NCI-H1694 treated with DMSO at 0.1 percent for 48 hours (cell line): Measurements from ENCODE around the gene DLG2.

ENCODE experiments used
- DNase-seq: peaks from one replicate; lab custom pipeline; 2025; lab: John Stamatoyannopoulos, UW

DLG2 gene

DNA sequence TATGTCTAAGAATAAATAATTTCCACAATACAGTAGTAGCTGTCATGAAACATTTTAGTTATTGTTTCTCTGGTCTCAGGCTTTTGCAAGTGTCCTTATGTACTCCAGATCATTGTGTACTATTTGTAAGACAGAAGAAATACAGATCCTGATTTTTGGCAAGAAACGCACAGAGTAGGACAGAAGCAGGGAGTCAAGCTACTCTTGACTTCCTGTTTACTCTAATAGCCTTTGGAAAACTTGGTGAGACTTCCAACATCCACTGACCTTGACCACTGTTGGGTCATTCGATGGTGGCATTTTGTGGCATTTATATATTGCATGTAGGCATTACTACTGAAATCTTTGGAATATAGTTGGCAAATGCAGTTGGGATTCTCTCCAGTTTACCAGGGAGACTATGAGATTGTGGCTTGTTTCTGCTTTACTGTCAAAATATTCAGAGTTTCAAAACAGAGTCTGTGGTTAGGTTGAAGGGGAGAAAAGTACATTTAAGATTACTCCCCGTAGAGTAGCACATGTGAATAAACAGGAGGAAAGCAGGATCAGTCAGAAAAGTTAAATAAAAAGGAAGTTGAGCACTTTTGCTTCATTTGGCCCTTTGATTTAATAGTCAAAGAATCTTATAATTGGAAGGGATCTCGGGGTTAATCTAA lies 1614.8 kb downstream of the DLG2 start:
- DNase-seq = no peak

DNA sequence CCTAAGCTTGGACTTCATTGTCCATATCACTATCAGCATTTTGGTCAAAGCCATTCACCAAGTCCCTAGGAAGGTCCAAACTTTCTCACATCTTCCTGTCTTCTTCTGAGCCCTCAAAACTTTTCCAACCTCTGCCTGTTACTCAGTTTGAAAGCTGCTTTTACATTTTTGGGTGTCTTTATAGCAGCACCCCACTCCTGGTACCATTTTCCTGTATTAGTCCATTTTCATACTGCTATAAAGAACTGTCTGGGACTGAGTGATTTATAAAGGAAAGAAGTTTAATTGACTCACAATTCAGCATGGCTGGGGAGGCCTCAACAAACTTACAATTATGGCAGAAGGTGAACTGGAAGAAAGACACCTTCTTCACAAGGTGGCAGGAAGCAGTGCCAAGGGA lies 1624.0 kb downstream of the DLG2 start:
- no peak for DNase-seq

DNA sequence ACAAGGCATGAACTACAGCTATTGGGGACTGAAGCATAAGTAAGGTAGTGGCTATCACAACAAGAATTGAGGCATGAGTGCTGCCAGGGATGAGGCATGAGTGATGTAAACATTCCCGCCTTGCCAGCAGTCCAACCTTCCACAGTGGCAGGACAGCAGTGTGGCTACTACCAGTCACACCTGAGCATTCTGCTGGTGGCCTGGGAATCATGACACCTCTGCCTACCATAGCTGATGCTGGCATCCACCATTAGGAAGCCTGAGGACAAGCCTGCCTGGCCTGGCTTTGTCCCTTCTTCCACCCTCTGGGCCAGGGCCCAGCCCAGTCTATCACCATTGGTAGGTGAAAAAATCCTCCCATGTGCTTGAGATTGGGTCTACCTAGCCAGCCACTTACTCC lies 1628.2 kb downstream of the DLG2 start:
- DNase-seq = no peak

GRCh38 chr11:83990160-83990733 lies 1636.9 kb downstream of the DLG2 start:
- DNase-seq = no peak

GRCh38 chr11:83982825-83983224 lies 1644.3 kb downstream of the DLG2 start:
- no peak for DNase-seq

DNA sequence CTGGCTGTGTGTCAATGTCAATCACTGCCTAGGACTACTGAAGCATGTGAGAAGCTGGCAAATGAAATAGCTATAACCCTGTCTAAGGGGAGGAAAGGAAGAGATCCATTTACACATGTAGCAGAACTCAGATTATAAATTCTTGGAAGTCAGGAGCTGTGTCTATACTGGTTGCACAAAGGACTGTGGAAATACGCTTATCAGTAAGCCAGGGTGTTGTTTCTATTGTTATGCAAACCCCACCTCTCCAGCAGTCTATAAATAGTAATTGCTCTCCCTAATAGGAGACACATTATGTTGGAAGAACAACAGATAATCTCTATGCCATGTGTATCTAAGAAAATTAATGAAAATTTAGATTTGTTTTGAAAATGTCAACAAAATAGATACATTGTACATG lies 1647.6 kb downstream of the DLG2 start:
- no peak for DNase-seq

DNA sequence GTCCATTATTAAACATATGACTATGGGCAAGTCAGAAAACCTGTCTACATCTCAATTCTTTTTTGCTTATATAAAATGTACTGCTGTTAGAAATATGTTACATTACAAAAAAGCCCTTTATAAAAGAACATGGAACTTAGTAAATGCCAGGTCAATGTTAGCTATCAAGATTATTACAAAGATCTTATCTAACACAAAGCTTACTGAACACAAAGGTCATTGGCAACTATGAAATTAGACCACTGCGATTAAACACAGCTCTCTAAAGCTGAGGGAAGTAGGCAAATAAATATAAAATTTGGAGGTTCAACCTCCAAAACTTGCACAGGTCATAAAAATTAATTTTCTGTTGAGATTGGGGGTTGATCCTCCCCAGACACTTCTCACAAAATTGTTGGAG lies 1648.2 kb downstream of the DLG2 start:
- no peak for DNase-seq

GRCh38 chr11:83976086-83976485 lies 1651.1 kb downstream of the DLG2 start:
- no peak for DNase-seq

DNA sequence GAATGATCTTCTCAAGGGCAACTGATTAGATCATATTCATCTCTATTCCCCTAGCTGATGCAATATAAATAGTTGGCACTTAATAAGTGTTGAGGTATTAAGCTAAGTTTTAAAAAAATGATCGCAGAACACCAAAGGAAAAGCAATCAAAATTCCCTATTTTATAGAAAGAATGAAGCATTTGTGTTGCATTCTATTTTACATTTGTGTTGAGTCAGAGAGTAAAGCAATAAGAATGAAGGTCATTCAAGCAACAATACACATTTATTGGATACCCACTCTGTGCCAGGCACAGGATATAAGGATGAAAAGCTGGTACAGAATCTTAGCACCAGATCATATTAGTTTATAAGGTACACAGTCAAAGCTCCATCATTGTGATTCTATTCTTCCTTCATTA lies 1654.6 kb downstream of the DLG2 start:
- no peak for DNase-seq

GRCh38 chr11:83971063-83971462 lies 1656.1 kb downstream of the DLG2 start:
- no peak for DNase-seq

GRCh38 chr11:83970061-83970671 lies 1657.0 kb downstream of the DLG2 start:
- no peak for DNase-seq

DNA sequence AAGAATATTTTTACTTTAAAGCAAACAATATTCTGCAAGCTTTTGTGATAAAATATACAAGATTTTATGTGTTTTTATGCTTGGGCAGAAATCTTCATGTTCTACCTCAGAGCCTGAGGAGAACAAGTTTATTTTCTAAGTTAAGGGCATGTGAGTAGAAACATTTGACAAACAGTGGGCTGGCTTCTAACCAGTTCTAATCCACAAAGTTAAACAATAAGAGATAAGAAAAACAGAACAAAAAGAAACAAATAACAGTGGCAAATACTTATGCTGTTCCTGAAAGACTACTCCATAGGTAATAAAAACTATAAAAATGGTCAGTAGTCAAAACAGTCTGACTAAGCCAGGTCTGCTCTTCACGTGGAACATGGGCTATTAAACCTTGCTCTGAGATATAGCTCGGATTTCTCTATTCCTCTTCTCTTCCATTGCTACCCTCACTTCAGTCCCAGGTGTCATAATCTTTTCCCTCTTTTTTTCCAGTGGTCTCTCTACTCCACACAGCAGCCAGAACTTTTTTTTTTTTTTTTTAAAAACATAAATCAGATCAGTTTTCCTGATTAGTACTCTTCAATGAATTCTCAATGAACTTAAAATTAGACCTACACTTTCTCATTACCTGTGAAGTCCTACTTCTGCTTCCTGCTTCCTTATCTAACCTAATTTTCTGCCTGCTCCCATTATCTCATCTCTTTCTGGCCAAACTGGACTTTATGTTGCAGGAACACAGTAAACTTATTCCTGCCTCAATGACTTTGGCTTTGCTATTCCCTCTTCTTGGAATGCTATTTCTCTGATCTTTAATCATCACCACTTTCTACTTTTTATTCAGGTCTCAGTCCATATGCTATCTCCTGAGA lies 1669.9 kb downstream of the DLG2 start:
- DNase-seq = no peak

DNA sequence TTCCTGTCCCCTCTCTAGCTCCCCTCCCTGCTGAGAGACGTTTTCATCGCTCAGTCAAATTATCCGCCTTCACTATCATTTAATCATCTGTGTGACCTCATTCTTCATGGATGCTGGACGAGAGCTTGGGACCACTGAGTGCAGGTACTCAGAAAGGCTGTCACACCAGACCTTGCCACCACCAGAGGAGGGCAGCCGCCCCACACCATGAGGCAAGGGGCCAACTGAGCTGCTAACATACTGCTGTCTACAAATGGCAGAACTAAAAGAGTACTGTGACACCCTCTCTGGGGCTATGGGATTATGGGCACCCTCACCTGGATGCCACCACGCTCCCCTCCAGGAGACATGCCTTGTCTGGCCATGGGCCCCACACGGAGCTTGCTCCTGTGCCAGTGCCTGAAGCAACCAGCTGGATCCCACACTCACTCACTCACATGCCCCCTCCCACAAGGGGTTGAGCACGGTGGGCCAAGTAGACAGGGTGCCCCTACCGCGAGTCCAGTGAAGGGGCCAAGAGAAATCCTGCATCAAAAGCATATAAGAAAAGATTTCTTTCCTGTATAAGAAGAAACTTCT lies 1670.9 kb downstream of the DLG2 start:
- DNase-seq = no peak

GRCh38 chr11:83954780-83955179 lies 1672.4 kb downstream of the DLG2 start:
- DNase-seq = no peak

DNA sequence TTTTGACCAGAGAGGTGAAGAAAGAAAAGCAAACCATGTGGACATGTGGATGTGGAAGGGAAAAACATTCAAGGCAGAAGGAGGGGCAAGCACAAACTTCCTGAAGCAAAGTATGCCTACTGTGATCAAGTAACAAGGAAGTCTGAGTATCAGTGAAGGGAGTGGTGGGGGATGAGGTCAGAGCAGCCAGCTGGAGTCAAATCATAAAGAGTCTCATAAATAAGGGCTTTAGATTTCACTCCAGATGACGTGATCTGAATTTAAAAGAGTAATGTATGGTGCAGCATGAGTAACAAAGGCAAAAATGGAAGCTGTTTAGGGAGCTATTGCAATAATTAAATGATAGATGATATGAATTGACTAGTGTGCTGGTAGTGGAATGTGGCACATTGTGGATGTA lies 1675.6 kb downstream of the DLG2 start:
- DNase-seq = no peak

- no peak for DNase-seq
Measured at GRCh38 chr11:83948200-83948599, 1678.9 kb downstream of the DLG2 start.

DNA sequence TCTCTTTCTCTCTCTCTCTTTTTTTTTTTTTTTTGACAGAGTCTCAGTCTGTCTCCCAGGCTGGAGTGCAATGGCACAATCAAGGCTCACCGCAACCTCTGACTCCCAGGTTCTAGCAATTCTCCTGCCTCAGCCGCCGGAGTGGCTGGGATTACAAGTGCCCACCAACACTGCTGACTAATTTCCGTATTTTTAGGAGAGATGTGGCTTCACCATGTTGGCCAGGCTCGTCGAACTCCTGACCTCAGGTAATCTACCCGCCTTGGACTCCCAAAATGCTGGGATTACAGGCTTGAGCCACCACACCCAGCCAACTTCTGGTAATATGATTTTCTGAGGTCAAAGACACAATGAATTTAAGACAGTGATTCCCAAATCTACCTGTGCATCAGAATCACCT lies 1681.2 kb downstream of the DLG2 start:
- no peak for DNase-seq

GRCh38 chr11:83941050-83941449 lies 1686.1 kb downstream of the DLG2 start:
- DNase-seq = no peak

- DNase-seq = no peak
Measured at GRCh38 chr11:83938148-83938547, 1689.0 kb downstream of the DLG2 start.

DNA sequence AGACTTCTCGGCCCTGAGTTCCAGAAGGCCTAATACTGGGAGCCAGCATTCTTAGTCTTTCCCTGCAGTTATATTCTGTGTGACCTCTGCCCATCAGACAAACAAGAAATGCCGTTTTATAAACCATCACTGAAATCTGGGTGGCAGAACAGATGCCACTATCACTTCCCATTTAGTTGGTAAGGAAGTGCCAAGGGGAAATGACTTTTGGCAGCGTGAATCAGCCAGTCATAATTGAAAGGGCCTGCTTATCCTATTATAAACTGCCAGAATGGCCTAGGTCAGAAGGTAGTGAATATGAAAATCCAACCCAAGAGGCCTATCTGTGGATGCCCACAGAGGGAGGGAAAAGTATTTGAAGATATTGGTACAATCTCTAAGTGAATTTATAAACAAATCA lies 1694.1 kb downstream of the DLG2 start:
- no peak for DNase-seq

- DNase-seq = no peak
Measured at GRCh38 chr11:83927422-83927821, 1699.7 kb downstream of the DLG2 start.

DNA sequence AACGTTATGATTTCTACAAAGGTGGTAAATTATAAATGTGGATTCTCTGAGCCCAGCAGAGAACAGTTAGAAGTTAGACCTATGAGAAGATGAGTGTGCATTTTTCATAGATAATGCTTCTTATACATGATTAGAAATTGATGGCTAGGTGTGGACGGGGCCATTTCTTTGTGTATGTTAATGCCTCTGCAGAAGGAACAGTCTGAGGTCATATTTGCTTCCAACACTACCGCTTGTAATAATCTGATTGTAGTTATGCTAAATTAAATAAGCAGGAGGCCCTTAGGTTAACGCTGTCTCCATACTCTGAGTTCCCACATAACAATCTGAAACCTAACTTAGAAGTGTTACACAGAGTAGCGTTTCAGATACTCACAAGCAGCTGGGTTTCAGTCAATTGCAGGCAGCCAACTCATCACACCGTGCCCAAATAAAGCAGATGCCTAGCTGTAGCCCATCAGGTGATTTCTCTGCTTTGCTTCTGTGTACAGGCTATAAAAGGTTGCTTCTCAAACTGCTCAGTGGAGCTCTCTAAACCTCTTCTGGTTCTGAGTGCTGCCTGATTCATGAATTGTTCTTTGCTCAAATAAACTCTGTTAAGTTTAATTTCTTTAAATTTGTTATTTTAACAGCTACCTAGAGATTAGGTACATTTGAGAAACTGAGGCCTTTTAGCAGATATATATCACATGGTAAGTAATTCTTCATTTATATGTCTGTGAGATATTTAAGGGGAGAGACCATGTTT lies 1702.2 kb downstream of the DLG2 start:
- no peak for DNase-seq
